DMS114 treated with DMSO at 0.1 percent for 48 hours (cell line): ENCODE data around the gene FOXS1.
A peak's percentile ranks its signal among the peaks of the same experiment; 100 is the strongest.

Source experiments
- DNase-seq: peaks from one replicate; lab custom pipeline; 2025; ENCODE audit not compliant: unreplicated experiment; lab: John Stamatoyannopoulos, UW

Gene FOXS1

GRCh38 chr20:31861385-31862156 is 16.2 kb upstream of the FOXS1 start:
- DNase-seq: peak; percentile 4

- no peak for DNase-seq
These were observed 15.7 kb upstream of the FOXS1 start for GRCh38 chr20:31861135-31861384.

GRCh38 chr20:31860390-31861134 is 15.2 kb upstream of the FOXS1 start:
- DNase-seq: no peak

- no peak for DNase-seq
These were observed 14.6 kb upstream of the FOXS1 start for GRCh38 chr20:31859998-31860380.

DNA sequence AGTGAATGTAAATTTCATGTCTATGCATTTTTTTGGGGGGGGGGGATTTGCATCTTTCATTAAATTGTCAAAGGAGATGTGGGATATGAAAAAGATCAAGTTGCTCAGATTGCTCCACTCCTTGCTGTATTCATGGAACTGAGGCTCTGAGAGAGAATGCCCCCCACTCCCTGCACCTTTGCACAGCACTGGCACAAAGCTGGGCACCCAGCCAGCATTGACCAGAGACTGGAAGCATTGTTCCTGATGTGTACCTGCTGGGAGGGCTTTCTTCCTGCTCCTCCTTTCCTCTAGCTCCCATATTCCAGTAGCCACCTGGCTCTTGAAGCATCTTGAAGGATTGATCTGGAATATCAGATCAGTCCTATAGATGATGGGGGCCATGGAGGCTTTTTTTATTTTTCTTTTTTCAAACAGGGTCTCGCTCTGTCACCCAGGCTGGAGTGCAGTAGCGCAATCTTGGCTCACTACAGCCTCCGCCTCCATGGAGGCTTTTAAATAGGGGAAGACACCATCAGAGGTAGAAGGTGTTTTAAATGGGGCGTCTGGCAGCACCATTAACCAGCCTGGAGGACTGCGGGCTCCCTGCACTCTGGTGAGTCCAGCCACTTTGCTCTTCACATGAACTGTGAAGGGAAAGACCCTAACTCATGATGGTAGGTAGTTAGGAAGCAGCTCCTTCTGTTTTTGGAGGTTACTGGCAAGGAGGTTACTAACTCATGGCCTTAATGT is 14.0 kb upstream of the FOXS1 start:
- DNase-seq: no peak

DNA sequence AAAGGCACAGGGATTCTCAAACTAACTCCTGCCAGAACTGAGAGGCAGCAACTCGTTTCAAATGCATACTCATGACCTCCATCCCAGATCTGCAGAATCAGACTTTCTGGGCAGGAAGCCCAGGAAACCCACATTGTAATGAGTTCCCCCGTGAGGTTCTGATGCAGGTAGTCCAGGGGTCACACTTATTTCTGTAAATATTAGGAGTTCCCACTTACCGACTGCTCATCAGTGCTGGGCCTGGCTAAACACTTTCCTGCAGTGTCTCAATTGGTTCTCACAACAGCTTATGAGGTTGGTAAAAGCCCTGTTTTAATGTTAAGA is 13.3 kb upstream of the FOXS1 start:
- DNase-seq: no peak

- DNase-seq: no peak
These were observed 12.7 kb upstream of the FOXS1 start for GRCh38 chr20:31857861-31858759.

- DNase-seq: no peak
These were observed 11.1 kb upstream of the FOXS1 start for GRCh38 chr20:31856516-31856915.

GRCh38 chr20:31853481-31853880 is 8.1 kb upstream of the FOXS1 start:
- DNase-seq: no peak

DNA sequence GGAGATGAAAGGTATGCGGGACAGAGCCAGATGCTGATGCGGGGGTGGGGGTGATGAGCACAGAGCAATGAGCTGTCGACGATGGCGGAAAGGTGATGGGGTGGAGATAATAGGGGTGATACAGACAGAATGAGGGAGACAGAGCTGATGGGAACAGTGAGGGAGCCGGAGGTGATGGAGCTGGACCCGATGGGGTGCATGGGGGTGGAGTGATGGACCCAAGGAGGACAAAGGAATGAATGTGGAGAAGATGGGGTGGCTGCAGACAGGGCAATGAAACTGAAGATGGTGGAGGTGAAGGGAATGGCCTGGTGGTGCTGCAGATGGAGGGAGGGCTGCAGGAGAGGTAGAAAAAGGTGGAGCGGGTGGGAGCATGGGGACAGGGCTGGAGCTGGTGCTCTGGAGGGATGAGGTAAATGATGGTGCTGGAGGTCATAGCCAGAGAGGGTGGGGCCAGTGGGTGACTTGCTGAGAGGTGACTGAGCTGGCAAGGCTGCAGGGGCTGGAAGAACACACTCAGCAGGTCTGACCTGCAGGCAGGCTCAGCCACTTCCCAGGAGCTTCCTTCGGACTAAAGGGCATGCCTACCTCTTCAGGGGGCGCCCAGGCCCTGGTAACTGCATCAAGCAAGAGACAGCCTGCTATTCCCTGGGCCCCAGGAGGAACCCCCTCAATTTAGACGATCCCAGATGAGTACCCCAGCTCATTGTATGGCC is 6.0 kb upstream of the FOXS1 start:
- DNase-seq: no peak

DNA sequence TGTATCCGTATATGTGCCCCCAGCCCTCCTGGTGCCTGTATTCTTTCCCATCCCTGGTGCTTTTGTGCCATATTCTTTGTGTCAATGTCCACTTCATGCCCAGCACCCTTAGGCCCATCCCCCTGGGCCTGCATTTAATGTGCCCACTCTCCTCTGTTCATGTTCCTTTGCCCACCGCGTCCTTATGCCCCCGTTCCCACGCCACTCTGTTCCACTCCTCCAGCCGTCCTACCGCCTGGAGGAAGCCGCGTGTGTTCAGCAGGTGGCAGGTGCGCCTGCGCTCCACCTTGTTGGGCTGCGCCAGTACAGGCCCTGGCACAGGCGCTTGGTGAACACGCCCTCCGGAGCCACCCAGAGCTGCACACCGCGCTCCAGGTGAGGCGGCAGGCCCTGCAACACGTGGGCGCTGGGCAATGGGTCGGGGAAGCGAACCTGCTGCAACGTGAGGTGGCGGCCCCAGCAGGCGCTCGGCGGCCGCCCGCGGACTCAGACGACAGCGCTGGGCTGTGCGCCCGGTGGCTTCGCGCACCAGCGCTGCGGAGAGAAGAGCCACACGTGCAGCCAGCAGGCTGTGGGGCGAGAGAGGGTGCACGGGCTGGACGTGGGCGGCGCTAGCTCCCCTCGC is 4.0 kb upstream of the FOXS1 start:
- no peak for DNase-seq

DNA sequence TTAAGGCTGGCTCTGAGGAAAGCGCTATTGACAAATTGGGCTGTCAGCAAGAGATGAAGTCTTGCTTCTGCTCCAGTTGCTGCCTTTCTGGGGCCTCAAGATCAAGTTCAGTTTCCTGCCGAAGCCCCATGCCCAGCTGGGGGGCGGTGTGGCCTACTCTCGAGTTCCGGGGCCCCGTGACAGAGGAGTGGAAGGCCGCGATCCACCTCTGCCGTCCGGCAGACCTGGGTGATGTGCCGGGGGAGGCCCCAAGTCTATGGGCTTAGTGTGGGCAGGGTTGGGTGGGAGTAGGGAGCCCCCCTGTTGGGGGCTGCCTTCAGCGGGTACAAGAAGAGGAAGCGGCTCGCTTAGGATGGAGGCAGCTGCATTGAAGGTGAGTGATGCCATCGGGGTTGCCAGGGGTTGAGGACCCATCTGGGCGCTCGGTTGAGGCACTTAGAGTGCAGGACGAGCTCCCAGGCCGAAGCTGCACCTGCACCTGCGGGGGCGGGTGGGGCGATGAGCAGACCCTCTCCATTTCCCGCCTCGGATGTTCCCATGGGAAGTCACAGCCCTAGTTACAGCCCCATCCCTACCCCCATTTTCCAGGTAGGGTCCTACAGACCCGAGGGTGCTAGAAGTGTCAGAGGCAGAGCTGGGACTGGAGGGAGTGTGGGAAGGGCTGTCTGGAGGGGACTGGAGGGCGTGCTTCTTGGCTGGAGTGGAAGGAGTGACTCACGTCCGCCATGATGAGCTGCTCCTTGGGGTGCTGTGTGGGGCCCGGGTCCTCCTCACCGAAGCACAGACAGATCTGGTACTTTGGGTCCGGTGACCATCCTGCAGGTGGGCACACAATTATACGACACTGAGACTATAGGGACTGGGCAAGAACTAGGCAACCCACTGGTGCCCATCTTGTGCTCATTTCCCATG is 2.9 kb upstream of the FOXS1 start:
- DNase-seq: no peak

DNA sequence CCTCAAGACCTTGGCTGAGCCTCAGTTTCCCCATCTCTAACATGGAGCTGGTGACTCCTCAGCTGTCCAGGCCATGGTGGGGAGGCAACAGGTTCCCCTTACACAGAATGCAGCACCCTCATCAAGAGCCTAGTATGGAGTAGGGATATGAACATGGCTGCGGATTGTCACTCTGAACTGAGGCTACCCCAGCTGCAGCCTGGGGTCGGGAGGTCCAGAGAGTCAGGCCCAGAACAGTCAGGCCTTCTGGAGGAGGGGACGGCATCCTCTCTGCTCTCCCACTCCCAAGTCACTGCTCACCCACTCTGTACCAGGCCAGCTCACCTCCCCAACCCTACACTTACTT is 1.4 kb upstream of the FOXS1 start:
- DNase-seq: no peak

GRCh38 chr20:31844737-31845299 is 586 bp downstream of the FOXS1 start:
- no peak for DNase-seq

DNA sequence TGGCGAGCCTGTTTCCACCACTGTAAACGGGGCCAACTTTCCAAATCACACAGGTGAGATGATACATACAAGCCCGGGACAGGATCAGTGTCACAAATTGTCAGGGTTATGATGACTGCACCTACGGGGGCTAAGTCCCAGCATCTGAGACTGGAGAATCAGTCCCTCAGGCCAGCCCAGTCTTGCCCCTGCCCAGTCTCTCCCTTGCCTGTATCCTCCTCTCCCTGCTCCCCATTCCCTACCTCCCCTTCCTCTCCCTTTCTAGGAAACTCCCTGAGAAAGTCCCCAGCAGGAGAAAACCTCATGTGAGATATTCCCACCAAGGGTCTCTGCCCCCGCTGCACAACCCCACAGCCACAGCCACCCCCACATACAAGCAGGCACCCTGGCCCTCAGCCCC is 1.5 kb downstream of the FOXS1 start:
- DNase-seq: no peak

GRCh38 chr20:31843288-31843687 is 2.1 kb downstream of the FOXS1 start:
- no peak for DNase-seq

DNA sequence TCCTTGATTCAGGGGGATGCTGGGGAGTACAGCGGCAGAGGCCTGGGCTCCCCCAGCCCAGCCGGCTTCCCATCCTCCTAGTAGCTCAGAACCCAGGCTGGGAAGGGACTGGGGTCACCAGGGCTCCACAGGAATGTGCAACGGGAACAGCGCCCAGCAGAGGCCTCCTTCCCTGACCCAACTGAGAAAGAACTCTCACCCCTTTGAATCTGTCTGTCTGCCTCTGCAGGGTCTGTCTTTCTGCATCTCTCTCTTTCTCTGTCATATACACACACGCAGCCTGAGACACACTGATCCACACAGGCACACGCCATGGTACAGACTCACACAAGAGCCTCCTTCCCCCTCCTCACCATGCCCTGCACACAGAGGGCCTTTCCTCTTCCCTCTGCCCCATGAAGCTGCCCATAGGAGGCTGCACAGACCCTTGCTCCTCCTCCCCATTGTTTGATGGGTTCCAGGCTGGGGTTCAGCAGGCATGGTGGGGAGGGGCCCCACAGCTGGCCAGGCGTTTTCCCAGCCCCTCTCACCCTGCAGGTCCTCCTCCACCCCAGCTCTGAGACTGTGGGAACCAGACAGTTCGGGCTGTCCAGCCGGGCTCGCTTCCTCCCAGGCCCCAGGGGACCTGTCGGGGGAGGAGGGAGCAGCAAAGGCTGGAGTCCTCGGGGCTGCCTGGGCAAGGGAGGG is 2.8 kb downstream of the FOXS1 start:
- no peak for DNase-seq

- DNase-seq: no peak
These were observed 3.5 kb downstream of the FOXS1 start for GRCh38 chr20:31841928-31842327.
